Islet precursor cell (in vitro differentiated cells): ENCODE measurements around the gene MROH9.

Experiments
- DNase-seq: peaks from one replicate; pipeline ENCODE4 v3.0.0-alpha.2; 2018

MROH9 gene

GRCh38 chr1:171082606-171083005 is 147.3 kb downstream of the MROH9 start:
- DNase-seq: no peak

GRCh38 chr1:171083222-171083621 is 147.9 kb downstream of the MROH9 start:
- no peak for DNase-seq

- no peak for DNase-seq
These were observed 148.8 kb downstream of the MROH9 start for GRCh38 chr1:171084091-171084490.

DNA sequence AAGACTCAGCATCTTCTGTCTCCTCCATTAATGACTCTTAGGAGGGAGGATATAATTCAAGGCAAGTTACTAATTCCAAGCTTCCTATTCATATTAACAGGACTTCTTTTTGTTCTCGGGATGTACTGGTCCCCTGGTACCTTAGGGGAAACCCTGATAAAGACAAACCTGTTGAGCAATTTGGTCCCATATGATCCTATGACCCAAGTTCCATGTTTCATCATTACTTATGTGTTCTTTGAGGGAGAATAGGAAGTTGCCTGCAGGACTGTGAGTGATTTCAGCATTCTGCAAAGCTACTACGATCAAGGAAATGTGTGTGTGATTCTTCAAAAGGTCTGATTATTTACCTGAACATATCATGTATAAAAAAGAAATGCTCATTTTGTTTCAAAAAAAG is 149.5 kb downstream of the MROH9 start:
- DNase-seq: no peak

DNA sequence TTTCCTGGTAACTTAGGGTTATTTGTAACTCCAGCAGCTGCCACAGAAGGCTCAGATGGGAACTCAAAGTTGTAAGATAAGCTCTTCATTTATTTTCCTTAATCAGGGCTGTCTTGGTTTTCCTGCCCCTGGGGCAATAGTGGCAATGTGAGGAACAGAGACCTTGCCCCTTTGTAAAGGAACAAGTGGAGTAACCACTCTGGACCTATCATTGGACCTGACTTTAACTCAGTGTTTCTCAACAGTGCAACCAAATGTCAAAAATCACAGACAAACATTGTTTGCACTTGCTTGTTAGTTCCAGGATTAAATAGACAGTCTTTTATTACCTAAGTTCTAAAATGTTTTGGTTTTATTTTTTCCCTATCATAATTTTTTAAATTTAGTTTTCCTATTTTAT is 152.6 kb downstream of the MROH9 start:
- DNase-seq: no peak

DNA sequence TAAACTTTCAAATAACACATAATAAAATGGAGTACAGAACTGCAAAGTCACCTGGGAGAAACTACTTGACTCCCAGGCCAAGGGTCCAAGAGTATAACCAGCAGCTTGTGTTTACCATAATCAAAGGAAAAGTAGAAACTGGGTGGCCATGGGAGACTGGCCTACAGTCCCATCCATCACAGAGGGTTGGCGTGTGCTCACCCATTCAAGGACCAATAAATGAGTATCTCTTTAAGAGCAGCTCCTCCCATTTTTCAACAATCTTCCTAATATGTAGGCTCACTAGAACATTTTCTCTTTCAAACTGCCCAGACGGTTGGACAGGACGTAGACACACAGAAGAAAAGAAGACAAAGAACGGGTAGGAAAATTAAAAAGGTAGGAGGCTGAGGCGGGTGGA is 155.3 kb downstream of the MROH9 start, which contains the start of gene FMO3:
TSS of gene FMO3 (plus strand) at position 302 of the 400 bp plus-strand sequence. CDS start 1,754 bp downstream, outside the sequence.
- DNase-seq: no peak

DNA sequence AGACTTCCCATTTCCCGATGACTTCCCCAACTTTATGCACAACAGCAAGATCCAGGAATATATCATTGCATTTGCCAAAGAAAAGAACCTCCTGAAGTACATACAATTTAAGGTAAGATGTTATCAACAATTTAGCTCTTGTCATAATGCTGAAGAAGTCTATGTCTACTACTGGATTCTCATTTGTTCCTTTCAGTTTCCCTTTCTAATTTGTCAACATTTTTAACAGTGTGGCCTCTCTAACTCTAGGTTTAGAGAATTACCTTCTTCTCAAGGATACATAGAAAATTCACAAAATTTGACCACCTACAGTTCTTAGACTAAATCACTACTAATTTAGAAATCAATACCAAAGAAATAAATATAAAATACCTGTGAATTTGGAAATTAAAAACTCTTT is 168.5 kb downstream of the MROH9 start:
- no peak for DNase-seq

- no peak for DNase-seq
These were observed 172.1 kb downstream of the MROH9 start for GRCh38 chr1:171107262-171107940.

GRCh38 chr1:171107969-171108368 is 172.6 kb downstream of the MROH9 start:
- DNase-seq: no peak

- DNase-seq: no peak
These were observed 174.6 kb downstream of the MROH9 start for GRCh38 chr1:171109966-171110365.

DNA sequence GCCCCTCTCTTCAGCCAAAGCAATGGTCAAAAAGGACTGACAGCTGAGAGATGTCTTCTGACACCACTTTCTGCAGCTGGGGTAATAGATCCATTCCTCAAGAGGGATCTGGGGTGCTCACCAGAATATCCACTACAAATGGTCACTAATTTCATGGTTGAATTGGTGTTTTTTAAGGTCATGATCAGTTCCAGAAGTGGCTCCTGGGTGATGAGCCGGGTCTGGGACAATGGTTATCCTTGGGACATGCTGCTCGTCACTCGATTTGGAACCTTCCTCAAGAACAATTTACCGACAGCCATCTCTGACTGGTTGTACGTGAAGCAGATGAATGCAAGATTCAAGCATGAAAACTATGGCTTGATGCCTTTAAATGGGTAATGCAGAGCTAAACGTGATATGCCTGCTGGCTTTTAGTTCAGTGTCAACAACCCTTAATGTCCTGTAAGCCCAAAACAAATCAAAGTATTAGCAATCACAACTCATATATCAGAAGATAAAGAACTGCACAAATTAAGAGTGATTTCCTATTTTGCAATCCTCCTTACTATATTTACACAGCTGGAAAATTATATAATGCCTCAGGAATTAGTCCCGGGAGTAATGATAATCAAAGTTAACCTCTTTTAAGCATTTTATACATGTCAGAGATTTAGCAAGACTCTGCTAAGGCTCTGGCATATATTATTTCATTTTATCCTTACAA is 175.4 kb downstream of the MROH9 start:
- no peak for DNase-seq

DNA sequence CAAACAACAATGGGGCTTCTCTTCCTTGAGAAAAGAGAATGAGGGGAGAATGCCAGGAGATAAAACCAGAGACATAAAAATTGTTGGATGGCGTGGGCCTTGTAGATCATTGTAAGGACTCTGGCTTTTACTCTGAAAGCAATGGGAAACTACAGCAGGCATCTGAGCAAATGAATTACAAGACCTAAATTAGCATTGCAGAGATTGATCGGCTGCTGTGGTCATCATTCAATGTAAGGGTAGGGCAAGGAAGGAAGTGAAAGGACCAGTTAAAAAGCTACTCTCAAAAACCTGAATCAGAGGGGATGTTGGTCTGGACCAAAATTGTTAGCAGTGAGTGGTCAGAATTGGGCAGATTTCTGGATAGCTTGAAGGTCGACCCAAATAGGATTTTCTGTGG is 176.8 kb downstream of the MROH9 start:
- DNase-seq: no peak

- DNase-seq: no peak
These were observed 178.0 kb downstream of the MROH9 start for GRCh38 chr1:171113382-171113781.
